H1 (cell line): ENCODE data around the gene LAMP1. TPM values are rescaled to one million over a fixed set of nuclear protein-coding genes. Genes with fewer than 3 reads are reported as not detected.

Experiments
- CTCF ChIA-PET: fragments of 300-600 bp; sonication (Branson Sonifier 250); formaldehyde crosslinking; loops from one replicate; lab custom pipeline; 2021; ENCODE audit not compliant: partially characterized antibody; lab: Charles Lee
- POLR2A ChIA-PET: fragments of 300-600 bp; sonication (Branson Sonifier 250); formaldehyde crosslinking; loops from one replicate; lab custom pipeline; 2021; ENCODE audit warnings: inconsistent platforms; ENCODE audit not compliant: partially characterized antibody; lab: Charles Lee
- DNase-seq, 2 experiments: peaks; one replicate each; pipeline versions ENCODE4 v3.0.0 to v3.0.0-alpha.2; 2010 to 2022; ENCODE audit warnings: low spot score in 2 of 2, low read depth in 1 of 2, mixed read lengths in 1 of 2
- FAIRE-seq: peaks from 2 replicates; lab custom pipeline; 2011; peaks lifted over from hg19 to GRCh38; lab: Jason Lieb, UNC
- H2AFZ ChIP-seq: 2 replicates; pipeline ENCODE4 v1.8.1; 2012; ENCODE audit warnings: low read length, inconsistent platforms
- H2AK5ac ChIP-seq: 2 replicates; pipeline ENCODE4 v1.6.1; 2013; ENCODE audit warnings: low read depth, low read length
- H2BK120ac ChIP-seq: replicated peaks from 2 replicates; pipeline ENCODE3; 2013; ENCODE audit warnings: low read depth, low read length, inconsistent platforms
- H2BK12ac ChIP-seq: 2 replicates; pipeline ENCODE4 v1.6.1; 2013; ENCODE audit warnings: low read depth, low read length
- H2BK15ac ChIP-seq: 2 replicates; pipeline ENCODE4 v1.6.1; 2013; ENCODE audit warnings: low read length
- H2BK20ac ChIP-seq: 2 replicates; pipeline ENCODE4 v1.6.1; 2013; ENCODE audit warnings: low read length
- H2BK5ac ChIP-seq: 2 replicates; pipeline ENCODE4 v1.6.1; 2013; ENCODE audit warnings: low read depth, low read length
- H3K14ac ChIP-seq: 2 replicates; pipeline ENCODE4 v1.6.1; 2013; ENCODE audit warnings: inconsistent platforms; ENCODE audit not compliant: insufficient read length
- H3K18ac ChIP-seq: 2 replicates; pipeline ENCODE4 v1.6.1; 2013; ENCODE audit warnings: low read length; ENCODE audit errors: extremely low read depth
- H3K23ac ChIP-seq: 2 replicates; pipeline ENCODE4 v1.6.1; 2013; ENCODE audit warnings: inconsistent platforms; ENCODE audit not compliant: insufficient read length
- H3K23me2 ChIP-seq: 2 replicates; pipeline ENCODE4 v1.6.1; 2013; ENCODE audit warnings: low read depth, low read length
- H3K27ac ChIP-seq: 2 replicates; pipeline ENCODE4 v1.6.1; 2011; ENCODE audit warnings: low read depth, low read length, inconsistent platforms
- H3K27me3 ChIP-seq, 4 experiments: replicated peaks in 1 of 4; 1 replicate in 1 of 4; 2 replicates in 3 of 4; pipeline versions ENCODE4 v1.6.1 to v1.8.1; 2011 to 2013; ENCODE audit warnings: low read length in 3 of 4, mild to moderate bottlenecking in 3 of 4, inconsistent platforms in 2 of 4, mixed read lengths in 2 of 4, moderate library complexity in 1 of 4; ENCODE audit not compliant: control insufficient read depth in 3 of 4, insufficient read depth in 3 of 4; ENCODE audit errors: extremely low read depth in 1 of 4
- H3K36me3 ChIP-seq, 4 experiments: 2 replicates each; pipeline versions ENCODE4 v1.6.1 to v1.8.1; 2011 to 2013; ENCODE audit warnings: mild to moderate bottlenecking in 4 of 4, low read length in 3 of 4, moderate library complexity in 2 of 4, control low read depth in 1 of 4, inconsistent platforms in 1 of 4; ENCODE audit not compliant: insufficient read depth in 4 of 4, control insufficient read depth in 2 of 4
- H3K4ac ChIP-seq: replicated peaks from 2 replicates; pipeline ENCODE3; 2013; ENCODE audit warnings: low read length, low read depth, mixed read lengths, inconsistent platforms; ENCODE audit not compliant: insufficient read length
- H3K4me1 ChIP-seq, 4 experiments: replicated peaks in 1 of 4; 1 replicate in 1 of 4; 2 replicates in 3 of 4; pipeline versions ENCODE4 v1.6.1 to v1.8.1; 2011 to 2013; ENCODE audit warnings: low read length in 3 of 4, inconsistent platforms in 2 of 4, mixed read lengths in 1 of 4; ENCODE audit not compliant: insufficient read depth in 4 of 4, control insufficient read depth in 3 of 4
- H3K4me2 ChIP-seq, 2 experiments: 2 replicates each; pipeline versions ENCODE4 v1.6.1 to v1.8.1; 2011 to 2013; ENCODE audit warnings: low read depth in 2 of 2, low read length in 2 of 2, control low read depth in 1 of 2, inconsistent platforms in 1 of 2, mild to moderate bottlenecking in 1 of 2; ENCODE audit not compliant: insufficient read depth in 1 of 2
- H3K4me3 ChIP-seq, 4 experiments: fragments of 200-600, 300-600 bp in 1 of 4; sonication (generic), shearing (Covaris generic), sonication (Bioruptor Twin) in 1 of 4; 2 replicates each; pipeline versions ENCODE4 v1.5.1 to v1.8.1; 2011 to 2016; ENCODE audit warnings: low read length in 4 of 4, low read depth in 3 of 4, control low read depth in 2 of 4, inconsistent platforms in 2 of 4, mild to moderate bottlenecking in 2 of 4, mixed read lengths in 1 of 4, moderate library complexity in 1 of 4; ENCODE audit not compliant: insufficient read depth in 2 of 4; ENCODE audit errors: extremely low read depth in 1 of 4
- H3K56ac ChIP-seq: replicated peaks from 2 replicates; pipeline ENCODE3; 2013; ENCODE audit warnings: low read depth, mild to moderate bottlenecking, mixed read lengths, low read length, inconsistent platforms; ENCODE audit not compliant: insufficient read length
- H3K79me1 ChIP-seq: 2 replicates; pipeline ENCODE4 v1.6.1; 2013; ENCODE audit warnings: low read depth, low read length, control low read depth
- H3K79me2 ChIP-seq, 2 experiments: 2 replicates each; pipeline versions ENCODE4 v1.6.1 to v1.8.1; 2012 to 2013; ENCODE audit warnings: low read length in 2 of 2, mild to moderate bottlenecking in 2 of 2, inconsistent platforms in 1 of 2; ENCODE audit not compliant: insufficient read depth in 2 of 2, control insufficient read depth in 1 of 2
- H3K9ac ChIP-seq, 4 experiments: replicated peaks in 1 of 4; 1 replicate in 1 of 4; 2 replicates in 3 of 4; pipeline versions ENCODE4 v1.6.1 to v1.8.1; 2011 to 2013; ENCODE audit warnings: low read depth in 3 of 4, low read length in 3 of 4, control low read depth in 2 of 4, mild to moderate bottlenecking in 2 of 4, moderate library complexity in 2 of 4, inconsistent platforms in 1 of 4; ENCODE audit errors: extremely low read depth in 1 of 4
- H3K9me3 ChIP-seq, 2 experiments: 2 replicates each; pipeline versions ENCODE4 v1.6.1 to v1.8.1; 2012 to 2013; ENCODE audit warnings: mild to moderate bottlenecking in 2 of 2, moderate library complexity in 2 of 2, control low read depth in 1 of 2, inconsistent platforms in 1 of 2, low read depth in 1 of 2, low read length in 1 of 2, mixed read lengths in 1 of 2; ENCODE audit not compliant: insufficient read depth in 2 of 2
- H4K20me1 ChIP-seq, 2 experiments: replicated peaks in 1 of 2; 2 replicates each; pipeline versions ENCODE3 to v1.8.1; 2011 to 2013; ENCODE audit warnings: inconsistent platforms in 2 of 2, low read length in 2 of 2, mild to moderate bottlenecking in 1 of 2; ENCODE audit not compliant: insufficient read depth in 2 of 2, control insufficient read depth in 1 of 2
- H4K5ac ChIP-seq: 2 replicates; pipeline ENCODE4 v1.6.1; 2013; ENCODE audit warnings: low read length, low read depth, mixed read lengths, inconsistent platforms; ENCODE audit not compliant: insufficient read length
- H4K8ac ChIP-seq: 2 replicates; pipeline ENCODE4 v1.8.0; 2013; ENCODE audit warnings: mild to moderate bottlenecking, moderate library complexity, low read length, inconsistent platforms; ENCODE audit not compliant: insufficient read depth; ENCODE audit errors: extremely low read depth
- H4K91ac ChIP-seq: replicated peaks from 2 replicates; pipeline ENCODE3; 2013; ENCODE audit warnings: low read length, mixed read lengths, inconsistent platforms; ENCODE audit not compliant: insufficient read length
- TAF1 ChIP-seq: IDR thresholded peaks from 2 replicates; pipeline ENCODE4 v1.6.1; 2011; ENCODE audit warnings: mild to moderate bottlenecking, low read depth, low read length
- WGBS, 2 experiments: shearing (Covaris generic) in 1 of 2; methylation state at CpG; one replicate each; pipeline versions ENCODE4 v1.1.6 to v1.1.7; 2013 to 2015; ENCODE audit warnings: low lambda C conversion rate in 2 of 2, mixed read lengths in 2 of 2, inconsistent platforms in 1 of 2, low coverage in 1 of 2, missing lambda C conversion rate in 1 of 2; ENCODE audit not compliant: insufficient replicate concordance in 2 of 2, insufficient coverage in 1 of 2, insufficient read length in 1 of 2; ENCODE audit errors: extremely low coverage in 1 of 2, missing lambda C conversion rate in 1 of 2; 5-methylcytosine and 5-hydroxymethylcytosine counted together
- polyA plus RNA-seq, 7 experiments: library from polyadenylated mRNA; depleted of rRNA in 3 of 7; stranded (reverse) in 5 of 7; unstranded in 2 of 7; fragments of >200 nt in 5 of 7; fragments of 200-250 nt in 2 of 7; gene quantifications; 1 replicate in 5 of 7; 2 replicates in 1 of 7; 4 replicates in 1 of 7; pipeline versions ENCODE4 v1.2.1 to v1.2.3, GENCODE V29; 2011 to 2013; ENCODE audit warnings: missing spikeins in 2 of 7, mixed read lengths in 2 of 7
- total RNA-seq: library from RNA; stranded (reverse); fragmentation: NEBNext Ultra II Directional; extraction: Animal tissue kit (Norgen Biotek cat#: 25700); gene quantifications from 2 replicates; pipeline ENCODE4 v1.2.1, GENCODE V29; 2021
- TF ChIP-seq, protein P1 (sequence below): IDR thresholded peaks from 2 replicates; pipeline ENCODE4 v1.6.1; 2011; ENCODE audit warnings: low read depth, mild to moderate bottlenecking, low read length; ENCODE audit not compliant: insufficient read depth

The LAMP1 gene
- total and polyA plus RNA-seq, 2 of the 8 experiments (the other 6 are each of a cell fraction or from before 2014, with no cell fraction given), result 97.6 to 140 TPM

DNA sequence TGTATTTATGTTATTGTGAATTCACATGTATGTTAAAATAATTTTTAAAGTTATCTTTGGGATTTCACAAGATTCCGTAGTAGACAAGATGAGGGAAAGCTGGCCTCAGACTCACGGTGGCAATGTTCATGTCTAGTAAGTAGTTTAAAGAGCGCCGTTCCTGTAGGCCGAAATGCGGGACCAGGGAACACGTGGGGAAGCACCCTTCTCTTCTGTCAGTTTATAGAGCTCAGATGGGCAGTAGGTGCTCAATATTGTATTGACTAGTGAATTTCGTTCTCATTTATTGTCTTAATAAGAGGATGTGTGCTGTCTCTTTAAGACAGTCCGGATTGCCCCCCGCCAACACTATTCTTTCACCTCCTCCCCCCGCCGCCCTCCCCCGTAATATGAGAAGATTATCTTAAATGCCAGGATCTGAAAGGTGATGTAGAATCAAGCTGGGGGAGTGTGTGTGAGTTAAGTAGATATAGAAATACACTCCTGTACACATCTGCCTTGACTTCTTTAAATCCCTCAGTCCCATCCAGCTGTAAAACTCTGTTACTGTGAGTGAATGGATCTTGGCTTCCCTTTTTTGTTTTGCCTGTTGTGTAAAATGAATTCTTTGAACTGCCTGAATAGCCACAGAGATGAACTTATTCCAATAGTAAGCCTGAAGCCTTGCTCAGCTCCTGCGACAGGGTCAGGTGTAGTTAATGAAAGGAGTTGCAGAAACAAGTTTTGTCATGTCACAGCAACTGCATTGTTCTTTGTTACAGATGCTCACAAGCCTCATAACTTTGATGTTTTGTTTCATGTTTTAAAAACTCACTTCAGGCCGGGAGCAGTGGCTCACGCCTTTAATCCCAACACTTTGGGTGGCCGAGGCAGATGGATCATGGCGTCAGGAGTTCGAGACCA is 1.3 kb downstream of the LAMP1 start:
- 64% methylated on average over 19 of the region's 19 CpGs; no CpG with 5 or more reads in 1 of the 2 experiments for WGBS, 2 experiments
- Histone ChIP-seq H2AK5ac (no peak overlapping the region), H2BK12ac (no peak overlapping the region)
- TF ChIP-seq TAF1, result 0 out of 2 replicates have a peak, but pooled peaks have one; percentile 2
- TF ChIP-seq, protein P1, sequence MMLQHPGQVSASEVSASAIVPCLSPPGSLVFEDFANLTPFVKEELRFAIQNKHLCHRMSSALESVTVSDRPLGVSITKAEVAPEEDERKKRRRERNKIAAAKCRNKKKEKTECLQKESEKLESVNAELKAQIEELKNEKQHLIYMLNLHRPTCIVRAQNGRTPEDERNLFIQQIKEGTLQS, result no peak
- TF ChIP-seq, all 59 proteins: peak for 1
- H4K20me1 ChIP-seq, result peaks cover 5 to 11% of the 10 kb centered on the region in 2 experiments
- H4K5ac ChIP-seq, result no peak overlapping the region
- FAIRE-seq (no peak), DNase-seq (no peak)
- H3K36me3 ChIP-seq, result no peaks in the 10 kb centered on the region; a peak in 1 of 8 replicates
- H3K23ac ChIP-seq, result no peak overlapping the region
- H3K56ac ChIP-seq, result no peak overlapping the region
- peak overlapping the region; percentile 88 to 99 (median 92) for H3K4me3 ChIP-seq
- H3K18ac ChIP-seq, result no peak overlapping the region
- H3K9ac ChIP-seq, result peak overlapping the region; percentile 78 to 99 (median 90)
- peaks cover 13 to 56% of the 10 kb centered on the region in 2 experiments for H3K79me2 ChIP-seq
- ChIA-PET POLR2A (interaction anchor here (0.7 to 3.0 kb wide), 14 partner anchors 8 to 102 kb away, joined by 3 to 11 read pairs (median 4); partner anchors contain the start of genes CUL4A and PCID2), CTCF (interaction anchor here (0.6 to 3.0 kb wide), 11 partner anchors 18 to 153 kb away, joined by 3 to 8 read pairs (median 4); no protein-coding TSS in a partner anchor)
- no peak overlapping the region for H2BK5ac ChIP-seq
- no peak overlapping the region for H2BK15ac ChIP-seq
- peaks cover 7% of the 10 kb centered on the region for H3K79me1 ChIP-seq
- peaks cover 8% of the 10 kb centered on the region for H3K23me2 ChIP-seq
- H3K4me1 ChIP-seq, result peaks cover 0 to 1% (median 0%) of the 10 kb centered on the region in 4 experiments; a peak in 3 of 7 replicates
- no peak overlapping the region for H2AFZ ChIP-seq
- peak overlapping the region; percentile 85 to 99 for H3K4me2 ChIP-seq
- H3K4ac ChIP-seq, result no peak overlapping the region
- no peak overlapping the region for H2BK120ac ChIP-seq
- H4K91ac ChIP-seq, result no peak overlapping the region
- no peaks in the 10 kb centered on the region for H3K9me3 ChIP-seq
- H4K8ac ChIP-seq, result 0 out of 2 replicates have a peak overlapping the region, but pooled peaks have one; percentile 93
- no peak overlapping the region for H2BK20ac ChIP-seq
- H3K14ac ChIP-seq, result no peak overlapping the region
- H3K27me3 ChIP-seq, result no peaks in the 10 kb centered on the region; a peak in 3 of 7 replicates
- no peak overlapping the region for H3K27ac ChIP-seq
